Liver (tissue), 9 donors: ENCODE data around the gene NCOR1. TPM values are rescaled to one million over a fixed set of nuclear protein-coding genes. Genes with fewer than 3 reads are reported as not detected.
"Not testable (repeated sequence)": the region's sequence is repeated elsewhere in the genome, so short reads cannot be mapped to it uniquely, and the experiment has no call there.

ENCODE experiments used
- DNase-seq: peaks from one replicate; pipeline ENCODE4 v3.0.0-alpha.2; 2017; ENCODE audit warnings: low spot score
- H3K27ac ChIP-seq, 2 donors: one replicate each; pipeline ENCODE4 v1.7.0; 2013; ENCODE audit warnings: inconsistent platforms in 2 of 2, low read length in 2 of 2, control low read depth in 1 of 2, low read depth in 1 of 2, mild to moderate bottlenecking in 1 of 2
- H3K27me3 ChIP-seq, 4 donors: one replicate each; pipeline versions ENCODE4 v1.6.1 to v1.7.0; 2013; ENCODE audit warnings: low read length in 3 of 4, inconsistent platforms in 1 of 4, mild to moderate bottlenecking in 1 of 4, moderate library complexity in 1 of 4; ENCODE audit not compliant: control insufficient read depth in 4 of 4, insufficient read depth in 4 of 4
- H3K36me3 ChIP-seq, 4 donors: one replicate each; pipeline versions ENCODE4 v1.6.1 to v1.7.0; 2013; ENCODE audit warnings: low read length in 3 of 4, mild to moderate bottlenecking in 3 of 4, low read depth in 1 of 4, moderate library complexity in 1 of 4; ENCODE audit not compliant: control insufficient read depth in 4 of 4, insufficient read depth in 3 of 4
- H3K4me1 ChIP-seq, 4 donors: one replicate each; pipeline versions ENCODE4 v1.6.1 to v1.7.0; 2013; ENCODE audit warnings: low read length in 3 of 4, mild to moderate bottlenecking in 3 of 4, moderate library complexity in 1 of 4; ENCODE audit not compliant: control insufficient read depth in 4 of 4, insufficient read depth in 4 of 4
- H3K4me3 ChIP-seq, 3 donors: one replicate each; pipeline versions ENCODE4 v1.6.1 to v1.7.0; 2013; ENCODE audit warnings: low read length in 3 of 3, control low read depth in 1 of 3, low read depth in 1 of 3, mild to moderate bottlenecking in 1 of 3
- H3K9ac ChIP-seq, 2 donors: one replicate each; pipeline ENCODE4 v1.7.0; 2013; ENCODE audit warnings: low read length in 2 of 2, mild to moderate bottlenecking in 2 of 2, moderate library complexity in 2 of 2, control low read depth in 1 of 2, low read depth in 1 of 2
- H3K9me3 ChIP-seq, 4 donors: one replicate each; pipeline versions ENCODE4 v1.6.1 to v1.7.0; 2013; ENCODE audit warnings: low read length in 3 of 4; ENCODE audit not compliant: control insufficient read depth in 4 of 4
- HNF4A ChIP-seq, 2 donors: conservative IDR thresholded peaks; 2 replicates each; pipeline ENCODE4 v1.6.1; 2016; ENCODE audit warnings: antibody characterized with exemption in 2 of 2, mild to moderate bottlenecking in 2 of 2
- WGBS: extraction: QIAGEN DNeasy Blood & Tissue Kit; methylation state at CpG from one replicate; pipeline ENCODE4 v1.1.7; 2013; 5-methylcytosine and 5-hydroxymethylcytosine counted together
- polyA plus RNA-seq, 2 donors: library from polyadenylated mRNA; stranded (reverse) in 1 of 2; unstranded in 1 of 2; fragments of 200-250 nt in 1 of 2; fragments of >200 nt in 1 of 2; fragmentation: Nextera tagmentation in 1 of 2; extraction: Ambion mirVana in 1 of 2; gene quantifications; one replicate each; pipeline versions ENCODE4 v1.2.1 to v1.2.3, GENCODE V29; 2013 to 2015
- total RNA-seq, 2 donors: library from RNA; depleted of rRNA; stranded (reverse); fragments of >200 nt; gene quantifications; one replicate each; pipeline ENCODE4 v1.2.3, GENCODE V29; 2014
- TF ChIP-seq, protein P1 (sequence below): IDR thresholded peaks from 2 replicates; pipeline ENCODE4 v1.6.1; 2016; ENCODE audit warnings: antibody characterized with exemption
- TF ChIP-seq, protein P2 (sequence below): IDR thresholded peaks from 2 replicates; pipeline ENCODE4 v1.6.1; 2016; ENCODE audit warnings: antibody characterized with exemption
- donor health status: healthy.
- donor health status: healthy.
- donor health status: healthy.
- donor health status: healthy.
- donor health status: healthy.

The NCOR1 gene
- total and polyA plus RNA-seq, 4 donors, result 23.6 to 94.8 (median 77.0) TPM

DNA sequence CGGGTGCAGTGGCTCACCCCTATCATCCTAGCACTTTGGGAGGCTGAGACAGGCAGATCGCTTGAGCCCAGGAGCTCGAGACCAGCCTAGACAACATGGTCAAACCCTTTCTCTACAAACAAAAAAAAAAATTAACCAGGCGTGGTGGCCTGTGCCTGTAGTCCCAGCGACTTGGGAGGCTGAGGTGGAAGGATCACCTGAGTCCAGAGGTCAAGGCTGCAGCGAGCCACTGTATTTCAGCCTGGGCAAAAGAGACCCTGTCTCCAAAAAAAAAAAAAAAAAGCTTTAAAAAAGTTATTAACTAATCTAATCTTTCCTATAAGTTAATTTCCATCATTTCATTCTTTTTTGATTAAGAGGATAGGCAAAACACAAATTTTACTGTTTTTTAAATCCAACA, 2.5 kb downstream of the NCOR1 start:
- Histone ChIP-seq H3K9ac (no peak overlapping the region), H3K4me3 (no peak overlapping the region), H3K27ac (no peak overlapping the region), H3K36me3 (no peaks in the 10 kb centered on the region), H3K9me3 (no peaks in the 10 kb centered on the region), H3K4me1 (peaks cover 9 to 26% (median 17%) of the 10 kb centered on the region in 4 donors), H3K27me3 (no peaks in the 10 kb centered on the region)
- TF ChIP-seq, protein P1, sequence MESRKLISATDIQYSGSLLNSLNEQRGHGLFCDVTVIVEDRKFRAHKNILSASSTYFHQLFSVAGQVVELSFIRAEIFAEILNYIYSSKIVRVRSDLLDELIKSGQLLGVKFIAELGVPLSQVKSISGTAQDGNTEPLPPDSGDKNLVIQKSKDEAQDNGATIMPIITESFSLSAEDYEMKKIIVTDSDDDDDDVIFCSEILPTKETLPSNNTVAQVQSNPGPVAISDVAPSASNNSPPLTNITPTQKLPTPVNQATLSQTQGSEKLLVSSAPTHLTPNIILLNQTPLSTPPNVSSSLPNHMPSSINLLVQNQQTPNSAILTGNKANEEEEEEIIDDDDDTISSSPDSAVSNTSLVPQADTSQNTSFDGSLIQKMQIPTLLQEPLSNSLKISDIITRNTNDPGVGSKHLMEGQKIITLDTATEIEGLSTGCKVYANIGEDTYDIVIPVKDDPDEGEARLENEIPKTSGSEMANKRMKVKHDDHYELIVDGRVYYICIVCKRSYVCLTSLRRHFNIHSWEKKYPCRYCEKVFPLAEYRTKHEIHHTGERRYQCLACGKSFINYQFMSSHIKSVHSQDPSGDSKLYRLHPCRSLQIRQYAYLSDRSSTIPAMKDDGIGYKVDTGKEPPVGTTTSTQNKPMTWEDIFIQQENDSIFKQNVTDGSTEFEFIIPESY, result no peak
- TF ChIP-seq HNF4A (conservative IDR thresholded peaks at IDR 0.05), result peak in 1 of 2 donors; percentile 11
- no peak for DNase-seq
- WGBS, result 80% methylated on average over 6 of the region's 6 CpGs

DNA sequence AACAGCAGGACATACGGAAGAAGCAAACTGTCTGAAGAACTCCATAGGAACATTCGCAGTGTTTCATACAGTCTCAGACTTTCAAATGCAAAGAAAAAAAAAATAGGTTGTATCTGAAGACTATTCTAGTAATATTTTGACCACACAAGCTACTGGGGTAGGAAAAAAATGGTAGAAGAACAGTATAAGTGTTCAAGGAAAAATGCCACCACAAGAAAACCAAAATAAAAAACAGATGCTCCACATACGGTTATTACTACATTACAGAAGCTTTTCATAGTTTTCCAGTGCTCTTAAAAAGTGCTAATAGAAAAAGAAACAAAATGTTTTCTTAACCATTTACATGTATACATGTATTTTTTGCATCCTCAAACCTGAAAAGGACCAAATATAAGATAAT, 3.7 kb downstream of the NCOR1 start:
- no peak overlapping the region for H3K27ac ChIP-seq
- peaks cover 9 to 25% (median 17%) of the 10 kb centered on the region in 4 donors for H3K4me1 ChIP-seq

DNA sequence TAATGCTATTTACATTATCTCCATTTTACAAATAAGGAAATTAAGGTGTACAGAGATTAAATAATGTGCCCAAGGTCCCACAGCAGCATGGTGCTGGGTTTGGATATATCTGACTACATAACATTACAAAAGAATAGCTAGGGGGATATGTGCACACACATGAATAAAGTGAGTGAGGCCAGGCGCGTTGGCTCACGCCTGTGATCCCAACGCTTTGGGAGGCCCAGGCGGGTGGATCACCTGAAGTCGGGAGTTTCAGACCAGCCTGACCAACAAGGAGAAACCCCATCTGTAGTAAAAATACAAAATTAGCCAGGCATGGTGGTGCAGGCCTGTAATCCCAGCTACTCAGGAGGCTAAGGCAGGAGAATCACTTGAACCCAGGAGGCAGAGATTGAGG, 10.6 kb downstream of the NCOR1 start:
- not testable (repeated sequence) for H3K9ac ChIP-seq, DNase-seq, H3K27ac ChIP-seq, H3K27me3 ChIP-seq, H3K4me3 ChIP-seq, H3K36me3 ChIP-seq, H3K9me3 ChIP-seq
- 97% methylated on average over 6 of the region's 6 CpGs for WGBS
- peaks cover 3 to 20% (median 16%) of the 10 kb centered on the region in 4 donors for H3K4me1 ChIP-seq

More for the DNA sequence above, 3.7 kb downstream of the NCOR1 start:
- Histone ChIP-seq H3K27me3 (no peaks in the 10 kb centered on the region), H3K9ac (no peak overlapping the region), H3K9me3 (no peaks in the 10 kb centered on the region), H3K36me3 (no peaks in the 10 kb centered on the region), H3K4me3 (no peak overlapping the region)
- TF ChIP-seq, protein P2, sequence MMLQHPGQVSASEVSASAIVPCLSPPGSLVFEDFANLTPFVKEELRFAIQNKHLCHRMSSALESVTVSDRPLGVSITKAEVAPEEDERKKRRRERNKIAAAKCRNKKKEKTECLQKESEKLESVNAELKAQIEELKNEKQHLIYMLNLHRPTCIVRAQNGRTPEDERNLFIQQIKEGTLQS, result no peak
- no peak for TF ChIP-seq HNF4A (conservative IDR thresholded peaks at IDR 0.05)
- 92% methylated on average over 3 of the region's 3 CpGs for WGBS
- DNase-seq, result no peak

DNA sequence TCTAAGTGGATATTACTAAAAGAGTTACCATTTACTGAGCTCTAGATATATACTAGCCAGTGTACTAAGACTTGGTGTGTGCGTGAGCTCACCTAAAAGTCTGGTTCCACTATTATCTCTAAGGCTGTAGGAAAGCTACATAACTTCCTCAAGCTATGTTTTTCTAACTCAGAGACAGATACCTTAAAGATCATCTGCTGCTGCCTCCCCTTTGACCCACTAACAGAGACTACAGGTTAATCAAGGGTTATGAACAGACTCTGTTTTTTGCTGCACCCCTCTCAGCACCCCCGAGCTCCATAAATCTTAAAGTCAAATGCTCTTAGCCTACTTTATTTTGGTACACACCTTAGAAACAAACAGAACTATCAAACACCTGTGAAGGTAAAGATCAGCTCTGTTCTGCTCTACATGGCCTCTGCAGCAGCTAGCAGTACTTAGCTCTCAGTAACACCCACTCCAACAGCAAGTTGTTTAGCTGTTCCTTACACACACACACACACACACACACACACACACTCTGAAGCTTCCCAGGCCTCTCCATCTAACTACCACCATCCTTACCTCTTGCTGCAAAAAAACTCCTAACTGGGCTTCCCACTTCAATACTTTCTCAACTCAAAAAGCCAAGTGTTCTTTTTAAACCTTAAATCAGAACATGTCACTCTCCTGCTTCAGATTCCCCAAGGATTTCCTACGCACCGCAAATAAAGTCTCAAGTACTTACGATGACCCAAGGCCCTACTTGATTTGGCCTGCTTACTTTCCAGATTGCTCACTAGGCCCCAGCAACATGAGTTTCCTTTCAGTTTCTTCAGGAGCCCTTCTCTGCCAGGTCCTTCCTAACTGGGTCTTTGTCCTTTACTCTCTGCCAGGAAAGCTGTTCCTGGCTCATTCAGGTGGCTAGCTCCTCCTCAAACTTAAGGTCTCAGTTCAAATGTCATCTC, 12.5 kb downstream of the NCOR1 start:
- H3K27me3 ChIP-seq, H3K9ac ChIP-seq, H3K36me3 ChIP-seq, DNase-seq, H3K4me3 ChIP-seq, H3K9me3 ChIP-seq: not testable (repeated sequence)
- WGBS, result 74% methylated on average over 5 of the region's 5 CpGs
- Histone ChIP-seq H3K27ac (peak overlapping the region; percentile 25 to 35), H3K4me1 (peaks cover 3 to 30% (median 20%) of the 10 kb centered on the region in 4 donors)
